Coronary artery (tissue), 2 donors: ENCODE measurements around the gene BMPER.

ENCODE experiments used
- DNase-seq: peaks from one replicate; pipeline ENCODE4 v3.0.0-alpha.2; 2017; ENCODE audit warnings: low spot score
- H3K27ac ChIP-seq, 2 donors: fragments of 200-600 bp; sonication (generic); one replicate each; pipeline ENCODE4 v1.5.1; 2016 to 2019
- H3K4me3 ChIP-seq: fragments of 200-600 bp; sonication (generic); 2 replicates; pipeline ENCODE4 v1.5.1; 2016; ENCODE audit warnings: mild to moderate bottlenecking, moderate library complexity
- CTCF ChIP-seq: fragments of 200-600 bp; sonication (generic); IDR thresholded peaks from one replicate; pipeline ENCODE4 v1.5.1; 2019; ENCODE audit warnings: antibody characterized with exemption

BMPER gene

DNA sequence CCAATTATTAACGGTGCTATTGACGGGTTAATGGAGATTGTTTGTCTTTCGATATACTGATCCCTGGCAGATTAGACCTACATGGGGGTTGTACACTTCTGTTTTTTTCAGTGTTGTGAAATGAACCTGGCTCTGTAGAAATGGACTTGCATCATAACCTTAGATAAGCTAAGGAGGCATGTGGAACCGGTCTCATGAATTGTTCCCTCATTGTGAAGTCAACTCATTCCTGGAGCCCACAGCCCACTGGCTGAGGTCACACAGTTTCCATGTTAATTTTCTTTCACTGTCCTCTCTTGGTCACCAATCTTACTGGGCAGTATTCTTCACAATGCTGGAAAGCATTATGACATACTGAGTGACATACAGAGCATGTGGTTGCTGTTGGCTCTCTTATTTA, 202.8 kb downstream of the BMPER start:
- Histone ChIP-seq H3K4me3 (no peak overlapping the region), H3K27ac (no peak overlapping the region)
- no peak for TF ChIP-seq CTCF
- no peak for DNase-seq

DNA sequence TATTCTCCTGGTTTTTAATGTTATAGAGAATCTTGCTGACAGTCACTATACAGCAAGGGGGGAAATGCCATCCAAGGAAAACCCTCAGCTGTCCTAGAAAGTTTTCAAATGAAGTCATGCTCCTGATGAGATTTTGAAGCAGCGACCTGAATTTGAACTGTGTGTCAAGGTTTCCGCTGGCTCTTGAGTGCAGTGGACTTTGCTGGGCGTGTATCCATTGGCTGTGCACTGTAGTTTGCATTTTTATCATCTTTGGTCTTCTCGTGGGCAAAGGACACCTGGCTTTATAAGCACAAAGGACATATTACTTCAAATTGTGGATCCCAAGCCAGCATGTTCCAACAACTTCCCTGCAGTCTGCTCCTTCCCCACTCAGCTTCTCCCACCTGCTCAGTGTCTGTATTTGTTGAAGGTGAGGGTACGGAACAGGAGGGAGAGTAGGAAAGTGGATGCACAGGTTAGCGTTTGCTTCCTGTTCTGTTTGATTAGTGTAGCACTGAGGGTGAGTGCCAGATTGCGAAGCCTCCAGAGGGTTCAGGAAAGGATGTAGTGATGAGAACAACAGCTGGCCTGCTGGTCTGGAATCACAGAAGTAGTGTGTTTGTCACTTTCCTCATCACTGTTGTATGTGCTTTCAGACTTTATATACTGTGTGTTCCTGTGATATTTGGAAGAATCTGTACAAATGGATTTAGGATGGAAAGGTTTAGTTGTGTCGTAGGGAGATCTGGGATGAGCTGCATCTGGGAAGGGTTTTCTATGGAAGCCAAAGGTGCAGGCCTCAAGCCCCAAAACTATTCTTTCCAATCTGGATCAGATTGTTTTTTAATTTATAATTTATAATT, 204.8 kb downstream of the BMPER start:
- TF ChIP-seq CTCF: no peak
- H3K4me3 ChIP-seq: no peak overlapping the region
- DNase-seq: no peak
- H3K27ac ChIP-seq: no peak overlapping the region

GRCh38 chr7:34111031-34111430, 205.7 kb downstream of the BMPER start:
- TF ChIP-seq CTCF: no peak
- DNase-seq: no peak
- Histone ChIP-seq H3K27ac (no peak overlapping the region), H3K4me3 (no peak overlapping the region)

- no peak for DNase-seq
These were observed 210.2 kb downstream of the BMPER start for GRCh38 chr7:34115503-34115902.

DNA sequence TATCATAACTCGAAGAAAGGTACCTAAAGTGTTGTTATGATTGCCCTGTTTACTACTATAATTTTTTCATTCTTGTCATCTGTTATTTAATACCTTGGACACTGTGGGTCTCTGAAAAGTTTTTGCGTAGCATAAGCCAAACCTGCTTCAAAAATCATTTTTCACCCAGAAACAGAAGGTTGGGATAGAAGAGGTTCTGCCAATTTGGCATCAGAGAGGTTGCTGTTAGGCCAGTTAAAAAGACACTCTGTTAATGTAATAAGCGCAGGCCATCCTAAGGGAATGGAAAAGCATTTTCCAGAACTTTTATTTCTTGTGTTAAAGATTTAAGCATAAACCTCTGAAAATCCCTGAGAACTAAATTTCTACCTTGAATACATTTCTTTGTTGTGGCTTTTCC, 212.2 kb downstream of the BMPER start:
- no peak for DNase-seq
- no peak overlapping the region for H3K4me3 ChIP-seq
- no peak overlapping the region for H3K27ac ChIP-seq
- no peak for TF ChIP-seq CTCF

More at GRCh38 chr7:34115503-34115902, 210.2 kb downstream of the BMPER start:
- Histone ChIP-seq H3K27ac (no peak overlapping the region), H3K4me3 (no peak overlapping the region)
- TF ChIP-seq CTCF: no peak

- H3K27ac ChIP-seq: no peak overlapping the region
- DNase-seq: no peak
- TF ChIP-seq CTCF: no peak
- no peak overlapping the region for H3K4me3 ChIP-seq
These were observed 216.0 kb downstream of the BMPER start for GRCh38 chr7:34121366-34121765.

DNA sequence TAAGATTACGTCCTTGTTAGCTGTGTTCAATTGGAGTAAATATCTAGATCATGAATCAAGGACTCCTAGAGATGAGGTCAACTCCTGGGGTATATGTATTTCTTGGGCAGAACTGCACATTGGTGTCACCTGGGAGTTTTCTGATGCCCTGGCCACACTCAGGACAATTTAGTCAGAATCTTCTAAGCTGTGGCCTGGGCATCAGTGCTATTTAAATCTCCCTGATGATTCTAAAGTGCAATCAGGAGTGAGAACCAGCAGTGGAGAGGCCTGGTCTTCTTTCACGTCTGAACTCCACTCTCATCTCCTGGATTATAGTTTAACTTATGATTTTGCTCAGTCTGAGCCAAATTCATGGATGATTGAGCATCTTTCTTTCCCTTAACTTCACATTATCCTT, 218.0 kb downstream of the BMPER start:
- H3K27ac ChIP-seq: no peak overlapping the region
- DNase-seq: no peak
- H3K4me3 ChIP-seq: no peak overlapping the region
- TF ChIP-seq CTCF: no peak
